Measurements from ENCODE around the gene AANAT.
"Not testable (repeated sequence)": the region's sequence is repeated elsewhere in the genome, so short reads cannot be mapped to it uniquely, and the experiment has no call there.

- TF ChIP-seq CTCF, POLR2A, POLR2AphosphoS5 (IDR thresholded peaks at IDR 0.05): not testable (repeated sequence)
Measured at GRCh38 chr17:76508472-76509063, 41.2 kb downstream of the AANAT start.
